H1 (cell line): ENCODE results near the gene SCD. TPM values are rescaled to one million over a fixed set of nuclear protein-coding genes. Genes with fewer than 3 reads are reported as not detected.

Experiments used
- CHD2 ChIP-seq: IDR thresholded peaks from 2 replicates; pipeline ENCODE4 v1.6.1; 2012; ENCODE audit warnings: low read length, improper control_type of control experiment
- GTF2F1 ChIP-seq: IDR thresholded peaks from 2 replicates; pipeline ENCODE4 v1.6.1; 2012; ENCODE audit warnings: low read depth, low read length, improper control_type of control experiment, borderline replicate concordance
- HDAC2 ChIP-seq, 2 experiments: fragments of 300-600 bp in 1 of 2; sonication (generic) in 1 of 2; IDR thresholded peaks; 2 replicates each; pipeline ENCODE4 v1.6.1; 2011 to 2012; ENCODE audit warnings: low read depth in 2 of 2, low read length in 2 of 2, mild to moderate bottlenecking in 2 of 2, moderate library complexity in 2 of 2, borderline replicate concordance in 1 of 2, inconsistent platforms in 1 of 2
- NRF1 ChIP-seq: IDR thresholded peaks from 2 replicates; pipeline ENCODE4 v1.6.1; 2011; ENCODE audit warnings: mild to moderate bottlenecking, low read depth, low read length, improper control_type of control experiment
- POLR2A ChIP-seq, 2 experiments: IDR thresholded peaks; 1 replicate in 1 of 2; 2 replicates in 1 of 2; pipeline ENCODE4 v1.6.1; 2011; ENCODE audit warnings: low read depth in 2 of 2, low read length in 2 of 2, mild to moderate bottlenecking in 2 of 2; ENCODE audit errors: control extremely low read depth in 1 of 2
- TAF7 ChIP-seq: optimal IDR thresholded peaks from 2 replicates; pipeline ENCODE3; 2011; ENCODE audit warnings: low read depth, mild to moderate bottlenecking, inconsistent platforms, low read length, moderate library complexity, borderline replicate concordance
- TBP ChIP-seq: IDR thresholded peaks from 2 replicates; pipeline ENCODE4 v1.6.1; 2011; ENCODE audit warnings: low read depth, low read length, improper control_type of control experiment
- TEAD4 ChIP-seq: IDR thresholded peaks from 2 replicates; pipeline ENCODE4 v1.6.1; 2012; ENCODE audit warnings: low read depth, low read length, inconsistent platforms, mixed read lengths
- polyA plus RNA-seq, 7 experiments: library from polyadenylated mRNA; depleted of rRNA in 3 of 7; stranded (reverse) in 5 of 7; unstranded in 2 of 7; fragments of >200 nt in 5 of 7; fragments of 200-250 nt in 2 of 7; gene quantifications; 1 replicate in 5 of 7; 2 replicates in 1 of 7; 4 replicates in 1 of 7; pipeline versions ENCODE4 v1.2.1 to v1.2.3, GENCODE V29; 2011 to 2013; ENCODE audit warnings: missing spikeins in 2 of 7, mixed read lengths in 2 of 7
- total RNA-seq: library from RNA; stranded (reverse); fragmentation: NEBNext Ultra II Directional; extraction: Animal tissue kit (Norgen Biotek cat#: 25700); gene quantifications from 2 replicates; pipeline ENCODE4 v1.2.1, GENCODE V29; 2021

SCD gene
- total and polyA plus RNA-seq, 2 of the 8 experiments (the other 6 are each of a cell fraction or from before 2014, with no cell fraction given), result 397 to 621 TPM

DNA sequence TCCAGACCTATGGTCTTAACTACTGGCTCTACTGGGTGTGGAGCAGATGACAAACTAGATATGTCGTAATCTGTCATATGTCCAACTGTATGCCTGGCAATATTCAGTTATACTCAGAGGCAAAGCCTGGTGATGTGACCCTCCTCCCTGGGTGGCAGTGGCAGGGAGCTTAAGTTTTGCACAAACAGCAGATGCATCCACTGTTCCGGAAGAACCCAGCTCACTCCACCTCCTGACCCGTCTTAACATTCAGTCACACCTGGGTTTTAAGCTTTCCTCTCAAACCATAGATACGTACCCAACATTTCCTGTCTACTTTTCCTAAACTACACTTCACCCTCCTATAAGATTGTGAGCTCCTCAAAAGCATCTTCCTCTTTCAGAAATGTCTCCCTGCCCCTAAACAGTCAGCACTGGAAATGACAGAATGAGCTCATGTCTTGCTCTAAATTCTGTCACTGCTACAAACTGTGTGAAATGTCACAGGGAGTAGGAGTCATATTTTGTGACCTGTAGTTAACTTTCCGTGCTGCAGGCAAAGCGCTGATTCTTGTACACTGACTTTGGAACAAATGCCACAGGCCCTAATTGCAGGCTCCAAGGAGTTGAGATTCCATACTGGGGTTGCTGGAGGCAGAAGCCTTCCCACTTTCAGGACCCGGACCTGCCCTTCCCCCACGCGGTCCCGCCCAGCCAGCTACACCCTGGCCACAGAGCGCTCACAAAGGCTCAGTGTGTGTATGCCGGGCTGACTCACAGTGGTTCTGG, 23.9 kb downstream of the SCD start (continued):
- TF ChIP-seq HDAC2 (IDR thresholded peaks at IDR 0.05; ENCODE audit: borderline replicate concordance in 1 of 2, low read depth in 2 of 2, low read length in 2 of 2) (0 out of 4 replicates have a peak, but pooled peaks of 1 of the 2 experiments have one; percentile 40), CHD2 (peak; percentile 25; the same call in 1 of the 2 replicates), GTF2F1 (0 out of 2 replicates have a peak, but pooled peaks have one; percentile 57), TEAD4 (0 out of 2 replicates have a peak, but pooled peaks have one; percentile 10), POLR2A (IDR thresholded peaks at IDR 0.05; ENCODE audit: control extremely low read depth in 1 of 2, low read depth in 2 of 2, low read length in 2 of 2) (peak in 1 of 2 experiments; percentile 63; a peak in 2 of 3 replicates), TBP (peak; percentile 56; the same call in 1 of the 2 replicates), TAF7 (peak; percentile 59), NRF1 (no peak)
